HepG2 (cell line): ENCODE data around the gene EPB41L1. TPM values are rescaled to one million over a fixed set of nuclear protein-coding genes. Genes with fewer than 3 reads are reported as not detected.

ENCODE experiments used
- ATAC-seq: fragments of 200-7000 bp; cut with Tn5 transposase; 3 replicates; pipeline ENCODE4 v1.9.1; 2020; ENCODE audit warnings: mild to moderate bottlenecking, moderate library complexity
- BruUV-seq: library from RNA; stranded (reverse); fragments of 400-500 nt; replicated peaks from 2 replicates; lab custom pipeline; 2021; lab: Mats Ljungman, UMichigan
- CTCF ChIA-PET: fragments of 300-600 bp; formaldehyde crosslinking; extraction: SDS; loops from one replicate; lab custom pipeline; 2021; ENCODE audit warnings: low total read pairs, inconsistent platforms, low intra/inter-chr PET ratio; lab: Yijun Ruan, JAX
- POLR2A ChIA-PET: fragments of 350-600 bp; sonication (Branson Sonifier 250); formaldehyde crosslinking; loops from one replicate; lab custom pipeline; 2020; ENCODE audit warnings: antibody characterized with exemption, inconsistent platforms; lab: Yijun Ruan, JAX
- DNase-seq: peaks from one replicate; pipeline ENCODE4 v3.0.0-alpha.2; 2015; ENCODE audit warnings: low spot score
- FAIRE-seq: peaks from 3 replicates; lab custom pipeline; 2011; peaks lifted over from hg19 to GRCh38; lab: Jason Lieb, UNC
- H2AFZ ChIP-seq: one replicate; pipeline ENCODE4 v1.6.1; 2011; ENCODE audit warnings: low read length, inconsistent platforms
- H3K27ac ChIP-seq: fragments of 300-600 bp; 3 replicates; pipeline ENCODE4 v1.8.0; 2011; ENCODE audit warnings: mixed run types, mild to moderate bottlenecking, mixed read lengths, low read length, inconsistent platforms; ENCODE audit not compliant: insufficient read depth; ENCODE audit errors: extremely low read length
- H3K27me3 ChIP-seq, 2 experiments: fragments of 200-600 bp in 1 of 2; 2 replicates in 1 of 2; 3 replicates in 1 of 2; pipeline versions ENCODE4 v1.6.0 to v1.8.0; 2011; ENCODE audit warnings: low read length in 2 of 2, mild to moderate bottlenecking in 2 of 2, moderate library complexity in 2 of 2, inconsistent platforms in 1 of 2; ENCODE audit not compliant: insufficient read depth in 2 of 2, control insufficient read depth in 1 of 2
- H3K36me3 ChIP-seq, 2 experiments: fragments of 200-600 bp in 1 of 2; replicated peaks in 1 of 2; 2 replicates in 1 of 2; 3 replicates in 1 of 2; pipeline versions ENCODE4 v1.5.1 to v1.8.0; 2011; ENCODE audit warnings: low read length in 2 of 2, inconsistent platforms in 1 of 2; ENCODE audit not compliant: insufficient read depth in 2 of 2, control insufficient read depth in 1 of 2
- H3K4me1 ChIP-seq: 2 replicates; pipeline ENCODE4 v1.5.1; 2012; ENCODE audit warnings: low read length, inconsistent platforms; ENCODE audit not compliant: insufficient read depth
- H3K4me2 ChIP-seq: 2 replicates; pipeline ENCODE4 v1.6.0; 2011; ENCODE audit warnings: low read depth, low read length, inconsistent platforms
- H3K4me3 ChIP-seq, 3 experiments: fragments of 200-600 bp in 1 of 3; sonication (generic), shearing (Covaris generic) in 1 of 3; replicated peaks in 1 of 3; 2 replicates each; pipeline ENCODE4 v1.5.1; 2011 to 2016; ENCODE audit warnings: low read length in 3 of 3, inconsistent platforms in 2 of 3, low read depth in 2 of 3, mild to moderate bottlenecking in 2 of 3, control low read depth in 1 of 3, mixed read lengths in 1 of 3; ENCODE audit not compliant: insufficient read depth in 1 of 3
- H3K79me2 ChIP-seq: one replicate; pipeline ENCODE4 v1.6.1; 2011; ENCODE audit warnings: low read length, inconsistent platforms; ENCODE audit not compliant: insufficient read depth
- H3K9ac ChIP-seq: 2 replicates; pipeline ENCODE4 v1.6.0; 2011; ENCODE audit warnings: mild to moderate bottlenecking, low read depth, low read length, inconsistent platforms; ENCODE audit not compliant: insufficient read depth
- H3K9me3 ChIP-seq: 2 replicates; pipeline ENCODE4 v1.5.1; 2012; ENCODE audit warnings: mild to moderate bottlenecking, low read length
- H4K20me1 ChIP-seq: 2 replicates; pipeline ENCODE4 v1.6.0; 2011; ENCODE audit warnings: inconsistent platforms, mild to moderate bottlenecking, low read length, moderate library complexity; ENCODE audit not compliant: insufficient read depth
- FOXO4 ChIP-seq: sonication (generic); formaldehyde crosslinking; conservative IDR thresholded peaks from 2 replicates; pipeline ENCODE4 v1.8.1; 2023; ENCODE audit warnings: missing genetic modification reagents
- ZBTB33 ChIP-seq: sonication (generic); formaldehyde crosslinking; IDR thresholded peaks from 2 replicates; pipeline ENCODE4 v1.4.0; 2020; ENCODE audit warnings: missing genetic modification reagents
- ZNF574 ChIP-seq: sonication (generic); formaldehyde crosslinking; IDR thresholded peaks from 2 replicates; pipeline ENCODE4 v1.4.0; 2020; ENCODE audit warnings: missing genetic modification reagents
- WGBS: methylation state at CpG from one replicate; pipeline ENCODE4 v1.1.6; 2017; ENCODE audit warnings: low lambda C conversion rate; 5-methylcytosine and 5-hydroxymethylcytosine counted together
- in situ Hi-C: cut with HindIII; loops from 2 replicates; pipeline ENCODE4 v1.10.0; 2017; ENCODE audit warnings: low pct_unique_long_range_greater_than_20kb; ENCODE audit not compliant: extremely low pct_ligation_motif_present
- intact Hi-C: fragments of 100-400 bp; cut with micrococcal nuclease; formaldehyde crosslinking; loops from one replicate; pipeline ENCODE4 v1.10.0; 2022; ENCODE audit not compliant: unreplicated experiment
- polyA plus RNA-seq, 8 experiments: library from polyadenylated mRNA; depleted of rRNA in 3 of 8; stranded (reverse) in 7 of 8; unstranded in 1 of 8; fragments of >200 nt; fragmentation: Illumina TruSeq in 4 of 8; extraction: Trizol in 4 of 8; gene quantifications; 2 replicates each; pipeline versions ENCODE4 v1.2.1 to v1.2.3, GENCODE V29; 2011 to 2016; ENCODE audit warnings: low read depth in 4 of 8, missing spikeins in 1 of 8, mixed read lengths in 1 of 8; ENCODE audit not compliant: insufficient read depth in 1 of 8
- total RNA-seq, 5 experiments: library from RNA; depleted of rRNA; stranded (reverse); fragments of >200 nt; fragmentation: Illumina TruSeq; extraction: Trizol; gene quantifications; 2 replicates each; pipeline ENCODE4 v1.2.3, GENCODE V29; 2016; ENCODE audit warnings: low read depth in 1 of 5

The EPB41L1 gene
- total and polyA plus RNA-seq, 2 of the 13 experiments (the other 11 are each of a cell fraction or from before 2014, with no cell fraction given) = 16.7 to 39.0 TPM

- no peak for TF ChIP-seq ZNF574 (CRISPR knock-in tag)
These were observed 29.4 kb upstream of the EPB41L1 start (continued) for GRCh38 chr20:36125097-36125496.

- no peaks in the 10 kb centered on the region for H4K20me1 ChIP-seq
- TF ChIP-seq FOXO4 (CRISPR knock-in tag) = no peak
- TF ChIP-seq ZBTB33 (CRISPR knock-in tag) = peak; percentile 61; the same call in 1 of the 2 replicates
- TF ChIP-seq, all 625 proteins: peak for 1
- DNase-seq = no peak
- H3K4me1 ChIP-seq = no peaks in the 10 kb centered on the region
- BruUV-seq = no TSS peak
- peaks cover 4 to 60% of the 10 kb centered on the region in 2 experiments; a peak in 3 of 5 replicates for H3K27me3 ChIP-seq
- ATAC-seq = no peak
- ChIA-PET POLR2A (interaction anchor here (0.6 kb wide), 1 partner anchor 59 kb away, joined by 3 read pairs; no protein-coding TSS in a partner anchor), CTCF (no interaction called here)
- no peaks in the 10 kb centered on the region for H3K9me3 ChIP-seq
- FAIRE-seq = no peak
- H3K27ac ChIP-seq = no peak overlapping the region
- no peaks in the 10 kb centered on the region for H3K79me2 ChIP-seq
- H3K4me3 ChIP-seq = no peak overlapping the region
- no peak overlapping the region for H3K9ac ChIP-seq
- 34% methylated on average over 6 of the region's 7 CpGs for WGBS
- no peak overlapping the region for H3K4me2 ChIP-seq
- no peaks in the 10 kb centered on the region for H3K36me3 ChIP-seq
- no peak overlapping the region for H2AFZ ChIP-seq
- intact Hi-C loops (no loop called here), in situ Hi-C loops (no loop called here)
These were observed 27.6 kb upstream of the EPB41L1 start for GRCh38 chr20:36126836-36127527.
